ENCODE measurements around the gene FAM98B.

FAM98B gene

DNA sequence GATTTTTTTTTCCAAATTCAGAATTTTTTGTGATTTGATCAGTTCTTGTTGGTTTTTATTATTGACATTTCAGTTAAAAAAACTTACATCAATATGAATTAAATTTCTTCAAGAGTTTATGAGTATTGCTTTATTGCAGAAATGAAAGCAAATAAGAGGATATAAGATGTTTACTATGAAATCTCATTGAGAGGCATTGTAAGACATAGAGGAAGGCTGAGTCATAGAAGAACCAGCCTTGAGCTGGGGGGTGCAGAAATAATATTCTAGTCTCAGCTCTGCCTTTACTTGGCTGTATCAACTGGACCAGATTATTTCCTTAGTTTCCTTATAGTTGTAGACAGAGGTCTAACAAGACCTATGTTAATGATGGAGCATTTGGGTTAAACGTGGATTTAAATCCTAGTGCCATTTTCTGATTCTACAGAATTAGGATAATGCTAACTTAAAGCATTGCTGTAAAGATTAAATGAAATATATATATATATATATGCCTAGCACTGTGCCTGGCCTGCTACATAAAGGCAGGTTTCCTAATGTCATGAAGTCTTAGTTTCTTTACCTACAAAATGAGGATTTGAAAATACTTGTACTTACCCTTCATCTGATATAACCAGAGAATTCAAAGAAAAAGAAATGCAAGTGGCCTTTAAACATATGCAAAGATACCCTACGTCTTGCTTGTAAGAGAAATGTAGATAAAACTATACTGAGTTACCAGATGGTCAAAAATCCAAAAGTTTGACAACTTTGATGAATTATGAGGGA is 7.3 kb downstream of the FAM98B start:
- Histone ChIP-seq H3K27ac (no peak overlapping the region), H3K9ac (no peak overlapping the region), H3K36me3 (ENCODE audit: insufficient read depth) (no peaks in the 10 kb centered on the region), H3K4me1 (ENCODE audit: low read depth, poor library complexity, severe bottlenecking) (peaks cover 3% of the 10 kb centered on the region), H3K27me3 (ENCODE audit: insufficient read depth, low read depth) (no peaks in the 10 kb centered on the region), H3K79me2 (ENCODE audit: insufficient read depth, low read depth) (peaks cover 58% of the 10 kb centered on the region), H2AFZ (ENCODE audit: low read depth) (no peak overlapping the region), H3K4me2 (no peak overlapping the region), H4K20me1 (ENCODE audit: insufficient read depth) (0 out of 2 replicates have a peak, but pooled peaks cover 3% of the 10 kb centered on the region), H3K4me3 (IDR thresholded peaks at IDR 0.05; ENCODE audit: insufficient read depth, low read depth, low read length) (no peak overlapping the region)
- TF ChIP-seq, protein P1, sequence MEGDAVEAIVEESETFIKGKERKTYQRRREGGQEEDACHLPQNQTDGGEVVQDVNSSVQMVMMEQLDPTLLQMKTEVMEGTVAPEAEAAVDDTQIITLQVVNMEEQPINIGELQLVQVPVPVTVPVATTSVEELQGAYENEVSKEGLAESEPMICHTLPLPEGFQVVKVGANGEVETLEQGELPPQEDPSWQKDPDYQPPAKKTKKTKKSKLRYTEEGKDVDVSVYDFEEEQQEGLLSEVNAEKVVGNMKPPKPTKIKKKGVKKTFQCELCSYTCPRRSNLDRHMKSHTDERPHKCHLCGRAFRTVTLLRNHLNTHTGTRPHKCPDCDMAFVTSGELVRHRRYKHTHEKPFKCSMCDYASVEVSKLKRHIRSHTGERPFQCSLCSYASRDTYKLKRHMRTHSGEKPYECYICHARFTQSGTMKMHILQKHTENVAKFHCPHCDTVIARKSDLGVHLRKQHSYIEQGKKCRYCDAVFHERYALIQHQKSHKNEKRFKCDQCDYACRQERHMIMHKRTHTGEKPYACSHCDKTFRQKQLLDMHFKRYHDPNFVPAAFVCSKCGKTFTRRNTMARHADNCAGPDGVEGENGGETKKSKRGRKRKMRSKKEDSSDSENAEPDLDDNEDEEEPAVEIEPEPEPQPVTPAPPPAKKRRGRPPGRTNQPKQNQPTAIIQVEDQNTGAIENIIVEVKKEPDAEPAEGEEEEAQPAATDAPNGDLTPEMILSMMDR (conservative IDR thresholded peaks at IDR 0.05; ENCODE audit: low read depth, low read length): no peak

DNA sequence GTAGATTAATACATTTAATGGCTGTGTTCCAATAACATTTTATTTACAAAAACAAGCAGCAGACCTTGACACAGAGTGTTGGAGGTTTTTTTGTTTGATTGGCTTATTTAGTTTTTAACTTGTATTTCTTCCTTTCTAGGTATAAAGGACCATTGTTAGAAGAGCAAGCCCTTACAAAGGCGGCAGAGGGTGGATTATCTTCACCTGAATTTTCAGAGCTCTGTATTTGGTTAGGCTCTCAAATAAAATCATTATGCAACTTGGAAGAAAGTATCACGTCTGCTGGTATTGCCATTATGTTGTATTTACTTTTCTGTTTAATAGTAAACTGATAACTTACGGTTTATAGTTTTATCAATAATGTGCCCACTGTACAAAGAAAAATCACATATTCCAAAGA is 10.0 kb downstream of the FAM98B start:
- TF ChIP-seq, protein P1 (conservative IDR thresholded peaks at IDR 0.05; ENCODE audit: low read depth, low read length): no peak

DNA sequence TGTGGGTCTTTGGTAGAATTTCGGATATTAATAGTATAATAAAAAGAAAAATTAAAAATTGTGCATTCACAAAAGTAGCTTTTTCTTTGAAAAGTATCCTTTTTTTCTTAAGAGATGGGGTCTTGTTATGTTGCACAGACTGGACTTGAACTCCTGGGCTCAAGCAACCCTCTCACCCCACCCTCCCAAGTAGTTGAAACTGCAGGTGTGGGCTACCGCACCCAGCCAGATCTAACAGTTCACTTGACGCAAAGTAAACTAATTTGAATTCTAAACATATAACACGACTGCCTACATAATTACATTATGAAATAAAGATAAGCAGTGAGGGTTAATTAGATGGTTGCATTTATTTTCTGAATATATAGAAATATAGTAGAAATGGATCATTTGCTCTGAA is 10.7 kb downstream of the FAM98B start:
- Histone ChIP-seq H3K27ac (no peak overlapping the region), H3K4me2 (no peak overlapping the region), H3K79me2 (ENCODE audit: insufficient read depth, low read depth) (peaks cover 23% of the 10 kb centered on the region), H3K27me3 (ENCODE audit: insufficient read depth, low read depth) (no peaks in the 10 kb centered on the region), H3K4me1 (ENCODE audit: low read depth, poor library complexity, severe bottlenecking) (peaks cover 3% of the 10 kb centered on the region), H4K20me1 (ENCODE audit: insufficient read depth) (0 out of 2 replicates have a peak, but pooled peaks cover 3% of the 10 kb centered on the region), H3K4me3 (IDR thresholded peaks at IDR 0.05; ENCODE audit: insufficient read depth, low read depth, low read length) (no peak overlapping the region), H3K36me3 (ENCODE audit: insufficient read depth) (no peaks in the 10 kb centered on the region), H2AFZ (ENCODE audit: low read depth) (no peak overlapping the region), H3K9ac (no peak overlapping the region)
- TF ChIP-seq, protein P1 (conservative IDR thresholded peaks at IDR 0.05; ENCODE audit: low read depth, low read length): no peak

More for the DNA sequence above, 10.0 kb downstream of the FAM98B start:
- H3K79me2 ChIP-seq (ENCODE audit: insufficient read depth, low read depth): peaks cover 31% of the 10 kb centered on the region
- no peak overlapping the region for H3K4me2 ChIP-seq
- H3K9ac ChIP-seq: no peak overlapping the region
- no peaks in the 10 kb centered on the region for H3K27me3 ChIP-seq (ENCODE audit: insufficient read depth, low read depth)
- 0 out of 2 replicates have a peak, but pooled peaks cover 3% of the 10 kb centered on the region for H4K20me1 ChIP-seq (ENCODE audit: insufficient read depth)
- H3K27ac ChIP-seq: no peak overlapping the region
- H3K4me3 ChIP-seq (IDR thresholded peaks at IDR 0.05; ENCODE audit: insufficient read depth, low read depth, low read length): no peak overlapping the region
- H3K36me3 ChIP-seq (ENCODE audit: insufficient read depth): no peaks in the 10 kb centered on the region
- peaks cover 3% of the 10 kb centered on the region for H3K4me1 ChIP-seq (ENCODE audit: low read depth, poor library complexity, severe bottlenecking)
- H2AFZ ChIP-seq (ENCODE audit: low read depth): no peak overlapping the region

DNA sequence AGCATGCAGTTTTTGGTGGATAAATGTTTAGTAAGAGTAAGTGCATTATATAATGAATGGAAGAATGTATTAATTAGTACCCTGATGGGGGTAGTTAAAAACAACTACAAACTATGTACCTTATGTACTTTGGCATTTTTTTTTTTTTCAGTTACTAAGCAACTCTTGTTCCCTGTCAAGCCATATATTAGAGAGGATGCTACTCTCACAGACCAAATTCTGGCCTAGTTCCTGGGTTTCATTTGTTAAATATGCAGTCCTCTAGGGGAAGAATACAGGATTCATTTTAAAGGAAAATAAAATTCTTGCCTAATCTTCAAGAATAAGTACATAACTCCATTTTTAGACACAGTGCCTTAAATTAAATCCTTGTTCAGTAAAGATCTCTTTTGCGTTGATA is 16.9 kb downstream of the FAM98B start:
- Histone ChIP-seq H3K27me3 (ENCODE audit: insufficient read depth, low read depth) (no peaks in the 10 kb centered on the region), H3K4me3 (IDR thresholded peaks at IDR 0.05; ENCODE audit: insufficient read depth, low read depth, low read length) (no peak overlapping the region), H4K20me1 (ENCODE audit: insufficient read depth) (no peaks in the 10 kb centered on the region), H2AFZ (ENCODE audit: low read depth) (no peak overlapping the region), H3K27ac (no peak overlapping the region), H3K4me2 (no peak overlapping the region), H3K4me1 (ENCODE audit: low read depth, poor library complexity, severe bottlenecking) (no peaks in the 10 kb centered on the region), H3K9ac (no peak overlapping the region), H3K36me3 (ENCODE audit: insufficient read depth) (no peaks in the 10 kb centered on the region), H3K79me2 (ENCODE audit: insufficient read depth, low read depth) (no peaks in the 10 kb centered on the region; the same call in 1 of the 2 replicates)
- TF ChIP-seq, protein P1 (conservative IDR thresholded peaks at IDR 0.05; ENCODE audit: low read depth, low read length): no peak
